DMS153 (cell line): ENCODE measurements around the gene CFAP20.

Experiments used
- DNase-seq: peaks from one replicate; lab custom pipeline; 2025; lab: John Stamatoyannopoulos, UW

The CFAP20 gene

DNA sequence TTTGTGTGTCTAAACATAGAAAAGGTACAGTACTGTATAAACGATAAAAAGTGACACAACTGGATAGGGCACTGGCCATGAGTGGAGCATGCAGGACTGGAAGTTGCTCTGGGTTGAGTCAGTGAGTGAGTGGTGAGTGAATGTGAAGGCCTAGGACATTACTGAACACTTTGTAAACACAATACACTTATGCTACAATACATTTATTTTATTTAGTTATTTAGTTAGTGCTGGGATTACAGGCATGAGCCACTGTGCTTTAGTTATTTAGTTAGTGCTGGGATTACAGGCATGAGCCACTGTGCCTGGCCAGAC lies 4.6 kb downstream of the CFAP20 start:
- DNase-seq: no peak

DNA sequence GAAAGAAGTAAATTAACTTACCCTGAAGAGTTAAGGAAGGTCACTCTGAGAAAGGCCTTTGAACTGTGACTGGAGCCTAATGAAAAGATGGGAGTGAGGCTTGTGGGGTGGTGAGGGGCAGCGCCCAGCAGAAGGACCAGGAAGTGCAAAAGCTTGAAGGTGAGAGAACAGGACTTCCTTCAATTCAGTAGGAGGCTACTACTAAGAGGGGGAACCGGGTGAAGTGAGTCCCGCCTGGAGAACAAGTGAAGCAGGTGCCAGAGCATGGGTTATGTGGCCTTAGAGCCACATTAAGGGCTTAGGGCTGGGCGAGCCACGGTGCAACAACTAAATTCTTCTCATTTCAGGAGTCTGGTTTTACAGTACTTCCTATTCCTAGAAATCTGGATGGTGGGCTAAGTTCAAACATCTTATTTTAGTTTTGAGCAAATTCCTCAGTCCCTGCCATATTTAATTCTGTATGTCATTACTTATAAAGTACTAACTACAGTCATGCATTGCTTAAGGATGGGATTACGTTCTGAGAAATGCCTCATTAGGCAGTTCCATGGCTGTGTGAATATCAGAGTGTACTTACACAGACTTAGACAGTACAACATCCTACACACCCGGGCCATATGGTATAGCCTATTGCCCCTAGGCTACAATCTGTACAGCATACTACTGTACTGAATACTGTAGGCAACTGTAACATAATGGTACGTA lies 5.1 kb downstream of the CFAP20 start:
- DNase-seq: no peak

DNA sequence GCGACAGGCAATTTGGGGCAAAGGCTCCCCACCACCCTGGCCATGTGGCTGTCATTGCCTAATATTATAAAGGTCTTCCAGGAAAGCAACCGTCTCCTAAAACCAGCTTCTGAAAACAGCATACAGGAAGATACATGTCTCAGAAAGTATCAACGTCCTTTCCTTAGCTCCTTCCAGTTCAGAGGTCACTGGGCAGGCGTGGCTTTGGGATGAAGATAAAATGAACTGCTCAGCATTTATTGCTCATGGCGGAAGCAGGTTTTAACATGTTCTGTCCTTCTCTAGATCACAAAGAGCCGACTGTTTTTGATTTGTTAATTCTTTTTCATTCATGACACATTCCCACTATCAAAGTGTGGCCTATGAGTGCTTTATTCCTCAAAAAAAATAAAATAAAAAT lies 8.0 kb downstream of the CFAP20 start:
- no peak for DNase-seq

DNA sequence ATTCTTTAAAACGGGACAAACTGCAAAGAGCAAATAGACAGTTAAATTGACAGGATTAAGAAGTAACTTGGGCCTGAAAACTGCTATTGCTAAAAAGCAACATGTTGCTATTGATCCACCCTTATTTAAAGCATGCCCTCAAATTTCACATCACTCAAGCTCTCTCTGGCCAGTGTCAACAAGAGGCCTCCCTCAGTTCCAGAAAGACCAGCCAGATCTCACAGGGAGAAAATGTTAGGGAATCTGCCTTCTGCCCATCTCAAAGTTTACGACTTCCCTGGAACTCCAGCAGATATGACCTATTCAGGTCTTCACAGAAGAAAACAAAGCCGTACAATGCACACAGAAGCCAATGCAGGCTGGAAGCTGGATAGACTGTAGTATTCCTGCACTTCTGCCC lies 8.9 kb downstream of the CFAP20 start:
- DNase-seq: no peak

- no peak for DNase-seq
Measured at GRCh38 chr16:58119509-58119845, 9.7 kb downstream of the CFAP20 start.

DNA sequence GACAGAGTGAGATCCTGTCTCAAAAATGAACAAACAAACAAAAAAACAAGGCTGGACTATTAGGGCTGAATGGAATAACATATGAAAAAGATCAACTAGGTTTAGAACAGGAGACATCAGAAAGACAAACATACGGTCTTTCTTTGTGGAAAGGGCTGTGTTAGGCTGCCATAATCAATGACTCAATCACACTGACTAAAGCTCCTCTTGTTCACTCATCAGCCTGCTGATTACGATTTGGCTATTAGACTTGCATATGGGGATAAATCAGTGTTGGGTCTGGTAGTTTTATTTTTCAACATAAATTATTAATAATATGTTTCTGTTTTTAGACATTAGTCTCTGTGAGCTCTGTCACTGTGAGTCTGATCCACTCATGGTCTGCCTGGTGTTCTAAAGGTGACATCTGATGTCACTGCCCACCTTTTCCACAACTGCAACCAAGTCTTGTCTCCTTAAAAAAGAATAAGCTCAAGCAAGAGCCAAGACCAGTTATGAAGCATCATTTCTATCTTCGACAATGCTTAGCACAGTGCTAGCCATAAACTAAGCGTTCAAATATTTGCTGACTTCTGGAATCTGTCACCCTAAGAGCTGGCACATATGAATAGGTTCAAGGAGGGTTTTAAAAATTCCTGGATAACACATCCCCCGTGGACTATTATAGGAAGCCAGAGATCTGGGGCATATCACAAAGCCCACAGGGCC lies 10.2 kb downstream of the CFAP20 start:
- no peak for DNase-seq

GRCh38 chr16:58116529-58116928 lies 12.7 kb downstream of the CFAP20 start:
- no peak for DNase-seq

DNA sequence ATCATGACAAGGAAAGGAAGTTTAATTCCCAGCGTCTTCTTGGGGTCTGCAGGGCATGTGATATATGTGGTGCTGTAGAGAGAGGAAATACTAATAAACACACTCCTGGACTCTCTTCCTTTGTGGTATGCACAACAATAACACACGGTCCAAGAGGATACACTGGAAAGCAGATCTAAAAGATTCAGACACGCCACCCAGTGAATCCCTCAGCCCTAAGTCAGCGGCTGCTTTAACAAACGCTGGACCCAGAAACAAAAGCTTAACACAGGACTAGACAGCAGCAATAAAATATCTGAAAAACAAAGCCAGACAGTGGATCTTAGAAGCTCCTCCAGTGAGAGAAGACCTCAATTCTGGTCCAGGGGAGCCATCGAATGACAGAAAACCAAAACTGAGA lies 13.1 kb downstream of the CFAP20 start:
- no peak for DNase-seq

- DNase-seq: no peak
Measured at GRCh38 chr16:58114827-58115825, 14.1 kb downstream of the CFAP20 start.

DNA sequence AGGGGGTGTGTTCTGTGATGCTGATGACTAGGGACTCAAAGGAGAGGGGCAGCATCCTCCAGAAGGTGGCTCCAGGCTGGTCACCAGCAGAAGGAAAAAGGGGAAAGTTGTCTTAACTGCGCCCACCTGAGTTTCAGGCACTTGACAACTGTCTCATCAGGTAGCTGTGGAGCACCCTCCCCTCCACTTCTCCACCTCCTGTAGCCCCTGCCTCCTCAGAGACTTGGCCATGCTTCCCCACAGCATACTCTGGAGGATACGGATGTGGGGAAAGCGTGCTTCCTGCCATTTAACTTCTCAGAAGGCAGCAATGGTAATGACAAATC lies 17.9 kb downstream of the CFAP20 start:
- no peak for DNase-seq

- no peak for DNase-seq
Measured at GRCh38 chr16:58110571-58111301, 18.4 kb downstream of the CFAP20 start.

DNA sequence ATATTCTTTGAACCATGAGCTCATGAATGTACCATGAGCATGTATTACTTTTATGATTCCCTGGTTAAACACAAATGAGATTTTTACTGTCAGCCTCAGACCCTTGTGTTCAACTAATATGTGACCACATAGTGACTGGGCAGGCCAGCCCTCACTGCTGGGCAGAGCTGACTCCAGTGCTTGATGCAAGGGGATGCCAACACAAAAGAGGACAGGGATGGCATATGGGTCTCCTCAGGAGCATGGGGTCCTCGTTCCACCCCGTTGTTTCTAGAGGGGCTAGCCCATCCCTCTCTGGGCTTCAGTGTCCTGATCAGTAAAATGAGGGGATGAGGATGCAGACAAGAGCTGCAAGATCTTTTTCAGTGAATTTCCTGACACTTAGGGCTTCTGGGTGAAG lies 19.3 kb downstream of the CFAP20 start:
- no peak for DNase-seq

GRCh38 chr16:58109330-58109729 lies 19.9 kb downstream of the CFAP20 start:
- no peak for DNase-seq

- DNase-seq: no peak
Measured at GRCh38 chr16:58107709-58108108, 21.5 kb downstream of the CFAP20 start.

GRCh38 chr16:58107228-58107627 lies 22.0 kb downstream of the CFAP20 start:
- DNase-seq: no peak

DNA sequence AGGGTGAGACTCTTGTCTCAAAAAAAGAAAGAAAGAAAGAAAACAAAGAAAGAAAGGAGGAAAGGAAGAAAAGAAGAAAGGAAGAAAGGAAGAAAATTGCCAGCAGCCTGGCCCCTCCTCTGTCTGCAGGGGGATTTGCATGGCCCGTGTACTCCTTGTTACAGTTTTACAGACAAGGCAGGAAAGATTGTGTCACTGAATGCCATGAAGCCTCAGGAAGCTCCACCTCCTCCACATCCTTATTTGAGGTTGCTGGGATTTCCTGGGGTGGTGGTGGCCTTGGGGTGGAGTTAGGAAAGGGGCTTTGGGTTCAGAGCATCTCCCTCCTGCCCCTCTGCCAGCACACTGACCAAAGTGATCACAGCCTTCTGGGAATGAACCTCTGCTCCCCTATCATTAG lies 23.6 kb downstream of the CFAP20 start:
- no peak for DNase-seq

- no peak for DNase-seq
Measured at GRCh38 chr16:58102665-58103392, 26.4 kb downstream of the CFAP20 start.

DNA sequence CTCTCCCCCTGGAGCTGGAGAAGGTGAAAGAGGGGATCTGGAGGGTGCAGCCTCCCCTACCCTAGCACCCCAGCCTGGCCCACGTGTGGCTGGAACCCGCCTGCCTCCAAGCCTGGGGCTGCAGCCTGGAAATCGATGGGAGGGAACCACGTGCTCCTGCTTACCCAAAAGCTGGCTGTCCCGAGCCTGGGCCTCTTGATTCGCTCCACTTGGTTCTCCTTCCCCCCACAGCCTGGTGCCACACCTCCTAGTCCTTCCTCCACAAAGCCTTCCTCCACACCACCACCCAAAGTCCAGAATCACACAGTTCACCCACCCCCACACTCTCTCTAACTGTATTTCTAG lies 29.3 kb downstream of the CFAP20 start:
- no peak for DNase-seq

- DNase-seq: no peak
Measured at GRCh38 chr16:58099097-58099955, 29.9 kb downstream of the CFAP20 start.

- no peak for DNase-seq
Measured at GRCh38 chr16:58098207-58099096, 30.7 kb downstream of the CFAP20 start.
